GM03348 (cell line): ENCODE data around the gene USP31.
A peak's percentile ranks its signal among the peaks of the same experiment; 100 is the strongest.
"Not testable (repeated sequence)": the region's sequence is repeated elsewhere in the genome, so short reads cannot be mapped to it uniquely, and the experiment has no call there.

Experiments
- DNase-seq: peaks from one replicate; pipeline ENCODE4 v3.0.0; 2012; ENCODE audit warnings: low spot score

USP31 gene

DNA sequence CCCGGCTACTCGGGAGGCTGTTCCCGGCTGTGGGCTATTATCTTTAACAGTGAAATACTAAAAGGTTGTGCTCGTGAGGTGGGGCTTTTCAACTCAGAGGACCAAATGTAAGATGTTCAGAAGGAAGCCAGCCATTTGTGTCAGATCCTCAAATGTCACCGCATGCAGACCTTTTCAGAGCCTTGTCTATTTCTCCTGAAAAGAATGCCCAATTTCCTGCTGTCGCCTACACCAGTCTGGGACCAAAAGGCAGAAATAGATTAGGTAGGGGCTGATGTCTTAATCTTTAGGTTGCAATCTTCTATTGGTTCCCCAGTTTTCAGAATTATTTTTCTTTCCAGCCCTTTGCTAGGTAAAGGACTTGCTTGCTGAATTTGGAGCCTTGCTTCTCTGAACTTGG is 8.9 kb upstream of the USP31 start:
- no peak for DNase-seq

DNA sequence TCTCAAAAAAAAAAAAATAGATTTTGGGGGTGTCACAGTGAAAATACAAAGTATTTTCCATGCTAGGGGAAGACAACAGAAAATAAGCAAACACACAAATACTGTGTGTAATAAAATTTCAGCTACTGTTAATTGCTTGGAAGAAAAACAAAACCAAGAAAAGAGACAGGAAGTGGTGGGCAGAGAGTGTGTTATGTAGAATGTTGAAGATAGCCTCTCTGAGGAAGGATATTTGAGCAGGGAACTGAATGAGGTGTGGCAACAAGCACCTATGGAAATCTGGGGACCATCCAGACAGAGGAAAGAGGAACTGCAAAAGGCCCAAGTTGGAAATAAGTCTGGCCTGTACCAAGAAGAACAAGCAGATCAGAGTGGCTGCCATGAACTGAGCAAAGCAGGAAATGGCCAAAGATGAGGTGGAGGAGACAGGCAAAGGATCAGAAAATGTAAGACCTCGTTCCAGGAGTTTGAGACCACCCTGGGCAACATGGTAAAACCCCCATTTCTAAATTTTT is 7.8 kb upstream of the USP31 start:
- no peak for DNase-seq

DNA sequence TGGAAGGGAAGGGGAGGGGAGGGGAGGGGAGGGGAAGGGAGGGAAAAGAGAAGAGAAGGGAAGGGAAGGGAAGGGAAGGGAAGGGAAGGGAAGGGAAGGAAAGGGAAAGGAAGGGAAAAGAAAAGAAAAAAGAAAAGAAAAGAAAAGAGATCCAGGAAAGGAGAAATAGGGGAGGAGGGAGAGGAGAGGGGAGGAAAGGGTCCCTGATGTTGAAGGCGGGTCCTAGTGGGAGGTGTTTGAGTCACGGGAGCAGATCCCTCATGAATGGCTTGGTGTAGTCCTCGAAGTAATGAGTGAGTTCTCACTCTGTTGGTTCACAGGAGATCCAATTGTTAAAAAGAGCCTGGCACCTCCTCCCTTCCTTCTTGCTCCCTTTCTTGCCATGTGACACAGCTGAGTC is 6.9 kb upstream of the USP31 start:
- DNase-seq = no peak

DNA sequence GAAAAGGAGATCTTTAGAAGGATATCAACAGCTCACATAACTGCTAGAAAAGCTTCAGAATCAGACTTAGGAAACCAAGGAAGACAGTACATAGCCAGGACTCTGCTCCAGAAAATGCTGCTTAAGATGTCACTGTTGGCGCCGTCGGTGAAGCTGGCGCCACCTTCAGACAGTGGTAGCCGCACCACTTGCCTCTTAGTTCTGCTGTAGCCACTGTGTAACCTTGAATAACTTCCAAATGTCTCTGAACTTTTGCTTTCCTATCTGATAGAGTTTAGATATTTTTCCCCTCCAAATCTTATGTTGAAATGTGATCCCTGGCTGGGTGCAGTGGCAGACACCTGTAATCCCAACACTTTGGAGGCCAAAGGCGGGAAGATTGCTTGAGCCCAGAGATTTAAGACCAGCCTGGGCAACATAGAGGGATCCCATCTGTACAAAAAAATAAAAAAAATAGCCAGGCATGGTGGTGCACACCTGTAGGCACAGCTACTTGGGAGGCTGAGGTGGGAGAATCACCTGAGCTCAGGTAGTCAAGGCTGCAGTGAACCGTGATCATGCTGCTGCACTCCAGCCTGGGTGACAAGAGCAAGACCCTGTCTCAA is 6.3 kb upstream of the USP31 start:
- no peak for DNase-seq

DNA sequence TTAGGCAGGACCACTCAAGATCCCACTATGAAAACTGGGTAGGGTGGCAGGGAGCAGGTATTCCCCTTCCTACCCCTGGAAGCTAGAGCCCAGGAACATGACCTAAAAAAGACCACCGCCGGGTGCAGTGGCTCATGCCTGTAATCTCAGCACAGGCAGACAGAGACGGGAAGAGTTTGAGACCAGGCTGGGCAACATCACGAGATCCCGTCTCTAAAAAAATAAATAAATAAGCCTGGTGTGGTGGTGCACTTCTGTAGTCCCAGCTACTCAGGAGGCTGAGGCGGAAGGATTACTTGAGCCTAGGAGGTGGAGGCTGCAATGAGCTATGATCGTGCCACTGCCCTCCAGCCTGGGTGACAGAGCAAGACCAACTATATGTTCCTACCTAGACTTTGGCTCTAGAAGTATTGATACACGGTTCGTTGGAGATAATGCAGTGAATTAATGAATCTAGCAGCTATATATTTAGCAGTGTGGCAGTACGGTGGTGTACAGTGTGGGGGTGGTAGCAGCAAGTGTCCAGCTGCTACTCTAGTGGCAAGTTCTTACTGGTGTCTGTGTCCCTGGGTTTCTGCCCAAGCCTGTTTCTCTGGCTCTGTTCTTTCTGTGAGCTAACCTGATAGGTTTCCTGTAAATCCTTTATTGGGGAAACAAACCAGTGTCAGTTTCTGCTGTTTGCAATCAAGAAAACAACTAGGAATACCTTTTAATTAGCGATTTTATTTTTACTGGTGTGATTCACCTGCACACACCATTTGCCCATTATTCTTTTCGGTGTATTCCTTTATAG is 3.3 kb upstream of the USP31 start:
- no peak for DNase-seq

DNA sequence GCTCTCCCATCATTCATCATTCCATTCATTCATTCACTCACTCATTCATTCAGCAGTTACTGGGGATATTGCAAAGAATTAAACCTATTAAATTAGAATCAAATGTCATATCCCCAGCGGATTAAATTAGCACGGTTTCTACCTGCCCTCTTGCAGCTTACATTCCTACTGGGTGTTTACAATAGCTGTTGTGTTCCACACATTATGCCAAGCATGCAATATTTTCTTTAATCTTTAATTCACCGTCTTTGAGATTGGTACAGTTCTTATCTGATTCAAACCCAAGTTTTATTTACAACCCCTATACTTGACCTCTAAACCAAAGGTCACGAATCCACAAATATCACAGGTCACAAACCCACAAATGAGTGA is 727 bp upstream of the USP31 start:
- no peak for DNase-seq

DNA sequence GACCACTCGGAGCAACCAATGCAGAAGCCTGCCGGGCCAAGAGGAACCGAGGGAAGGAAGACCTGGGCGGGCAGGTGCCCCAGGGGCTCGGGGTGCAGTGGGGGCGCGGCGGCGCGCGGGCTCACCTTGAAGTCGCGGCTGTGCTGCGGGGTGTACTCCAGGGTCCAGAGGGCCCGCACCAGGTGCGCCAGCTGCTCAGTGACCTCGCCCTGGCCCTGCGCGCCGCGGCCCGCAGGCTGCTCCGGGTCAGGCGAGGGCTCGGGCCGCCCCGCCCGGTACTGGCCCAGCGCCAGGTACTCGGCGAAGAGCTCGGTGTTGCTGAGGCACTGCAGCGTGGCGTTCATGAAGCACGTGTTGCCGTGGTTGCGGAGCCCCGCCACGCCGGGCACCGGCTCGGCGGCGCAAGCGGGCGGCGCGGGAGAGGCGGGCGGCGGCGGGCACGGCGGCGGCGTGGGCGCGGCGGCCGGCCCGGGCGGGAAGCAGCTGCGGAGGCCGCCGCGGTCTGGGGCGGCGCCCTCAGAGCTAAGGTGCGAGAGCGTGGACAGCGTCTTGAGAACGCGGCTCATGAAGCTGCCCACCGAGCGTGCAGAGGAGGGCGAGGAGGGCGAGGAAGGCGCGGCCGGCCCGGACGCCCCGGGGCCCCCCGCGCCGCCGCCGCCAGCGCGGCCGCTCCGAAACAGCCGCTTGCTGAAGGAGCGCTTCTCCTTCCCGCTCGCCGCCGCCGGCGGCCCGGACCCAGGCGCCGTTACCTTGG is 562 bp downstream of the USP31 start:
- DNase-seq = peak; percentile 76

DNA sequence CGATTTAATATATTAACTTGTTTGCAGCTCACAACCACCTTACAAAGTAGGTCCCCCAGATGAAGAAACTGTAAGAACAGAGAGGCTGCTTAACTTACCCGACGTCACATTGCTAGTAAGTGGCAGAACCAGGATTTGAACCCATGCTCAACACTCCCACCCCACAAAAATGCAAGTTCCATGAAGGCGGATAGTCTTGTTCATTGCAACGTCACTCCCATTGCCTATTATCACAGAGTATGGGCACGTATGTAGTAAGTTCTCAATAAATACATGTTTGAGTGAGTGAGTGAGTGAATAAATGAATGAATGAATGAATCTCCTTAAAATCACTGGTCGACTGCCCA is 1.1 kb downstream of the USP31 start:
- DNase-seq = no peak

DNA sequence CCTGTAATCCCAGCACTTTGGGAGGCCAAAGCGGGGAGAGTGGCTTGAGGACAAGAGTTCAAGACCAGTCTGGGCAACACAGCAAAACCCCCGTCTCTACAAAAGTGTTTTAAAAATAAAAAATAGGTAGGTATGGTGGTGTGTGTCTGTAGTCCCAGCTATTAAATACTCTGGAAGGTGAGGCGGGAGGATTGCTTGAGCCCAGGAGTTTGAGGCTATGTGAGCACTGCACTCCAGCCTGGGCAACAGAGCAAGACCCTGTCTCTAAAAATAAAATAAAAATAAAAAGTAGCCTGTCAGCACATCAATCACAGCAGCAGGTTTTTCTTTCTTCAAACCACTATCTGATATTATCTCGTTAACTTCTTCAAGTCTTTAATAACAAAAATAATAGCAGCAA is 1.6 kb downstream of the USP31 start:
- no peak for DNase-seq

DNA sequence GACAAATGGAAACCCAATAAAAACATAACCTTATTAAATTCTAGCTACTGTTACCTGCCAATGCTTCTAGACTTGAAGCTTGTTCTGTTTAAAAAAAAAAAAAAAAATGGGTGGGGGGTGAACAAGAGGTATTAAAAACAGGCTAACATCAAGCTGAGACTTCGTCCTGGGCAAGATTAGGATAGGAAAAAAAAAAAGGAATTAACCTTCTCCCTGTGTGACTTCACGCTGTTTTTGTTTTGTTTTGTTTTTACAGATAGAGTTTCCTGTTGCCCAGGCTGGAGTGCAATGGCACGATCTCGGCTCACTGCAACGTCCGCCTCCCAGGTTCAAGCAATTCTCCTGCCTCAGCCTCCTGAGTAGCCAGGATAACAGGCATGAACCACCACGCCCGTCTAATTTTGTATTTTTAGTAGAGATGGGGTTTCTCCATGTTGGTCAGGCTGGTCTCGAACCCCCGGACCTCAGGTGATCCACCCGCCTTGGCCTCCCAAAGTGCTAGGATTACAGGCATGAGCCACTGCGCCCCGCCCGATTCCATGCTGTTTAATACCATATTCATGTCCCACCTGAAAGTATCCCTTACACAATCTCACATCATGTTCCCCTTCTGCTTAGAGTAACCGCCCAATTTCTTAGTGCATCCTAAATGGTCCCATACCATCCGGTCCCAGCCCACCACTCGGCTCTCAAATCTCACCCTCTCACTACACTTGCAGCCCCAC is 2.2 kb downstream of the USP31 start:
- no peak for DNase-seq

DNA sequence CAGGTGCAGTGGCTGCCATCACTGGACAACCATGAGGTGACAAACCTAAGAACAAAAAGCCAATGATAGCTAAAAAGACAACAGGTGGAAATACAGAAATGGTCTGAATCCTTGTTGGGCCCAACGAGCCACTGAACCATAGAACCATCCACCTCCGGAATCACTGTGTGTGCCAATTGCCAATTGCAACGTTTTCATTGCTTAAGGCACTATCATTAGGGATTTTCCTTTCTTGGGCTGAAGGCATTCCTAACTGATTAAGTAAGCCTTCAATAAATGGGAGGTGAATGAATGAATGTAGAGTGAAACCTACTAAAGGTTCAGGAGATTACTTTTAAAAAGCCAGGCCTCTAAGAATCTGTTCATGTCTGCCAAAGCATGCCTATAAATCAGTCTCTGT is 3.6 kb downstream of the USP31 start:
- DNase-seq = peak; percentile 41

DNA sequence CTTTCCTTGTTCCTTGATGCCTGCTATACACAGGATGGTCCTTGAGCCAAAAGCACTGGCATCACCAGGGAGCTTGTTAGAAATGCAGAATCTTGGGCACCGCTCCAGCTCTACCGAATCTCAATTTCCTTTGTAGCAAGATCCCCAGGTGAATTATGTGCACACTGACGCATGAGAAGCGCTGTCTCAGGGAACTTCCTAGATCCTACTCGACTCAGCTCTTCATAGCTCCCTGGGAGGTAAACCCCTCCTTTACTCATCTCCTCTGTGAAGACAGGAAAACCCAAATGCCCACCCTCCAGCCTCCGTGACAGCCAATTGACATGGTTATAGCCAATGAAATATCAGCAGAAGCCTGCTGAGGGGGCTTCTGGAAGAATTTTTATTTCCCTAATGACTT is 4.1 kb downstream of the USP31 start:
- DNase-seq = no peak

DNA sequence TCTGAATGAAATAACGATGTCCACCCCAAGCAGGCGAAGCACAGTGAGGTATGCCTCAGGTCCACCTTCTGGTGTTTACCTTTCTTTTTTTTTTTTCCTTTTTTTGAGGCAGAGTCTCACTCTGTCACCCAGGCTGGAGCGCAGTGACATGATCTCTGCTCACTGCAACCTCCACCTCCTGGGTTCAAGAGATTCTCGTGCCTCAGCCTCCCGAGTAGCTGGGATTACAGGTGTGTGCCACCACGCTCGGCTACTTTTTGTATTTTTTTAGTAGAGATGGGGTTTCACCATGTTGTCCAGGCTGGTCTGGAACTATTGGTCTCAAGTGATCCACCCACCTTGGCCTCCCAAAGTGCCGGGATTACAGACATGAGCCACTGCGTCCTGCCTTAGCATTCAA is 4.9 kb downstream of the USP31 start:
- DNase-seq = not testable (repeated sequence)

DNA sequence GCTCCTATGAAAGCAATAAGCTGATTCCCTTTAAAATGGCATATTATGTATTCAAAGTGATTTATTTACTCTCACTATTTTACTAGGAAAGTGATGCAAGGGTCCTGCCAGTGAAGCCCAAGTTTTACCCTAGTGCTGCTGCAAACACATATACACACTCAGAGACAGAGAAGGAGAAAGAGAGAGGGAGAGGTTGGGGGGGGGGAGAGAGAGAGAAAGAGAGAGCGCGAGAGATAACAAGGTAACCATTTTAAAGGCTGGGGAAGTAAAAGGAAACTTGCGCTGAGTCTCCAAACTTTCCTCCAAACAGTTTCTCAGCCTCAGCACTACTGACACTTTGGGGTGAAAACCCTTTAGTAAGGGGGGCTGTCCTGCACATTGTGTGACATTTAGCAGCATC is 5.9 kb downstream of the USP31 start:
- DNase-seq = no peak

DNA sequence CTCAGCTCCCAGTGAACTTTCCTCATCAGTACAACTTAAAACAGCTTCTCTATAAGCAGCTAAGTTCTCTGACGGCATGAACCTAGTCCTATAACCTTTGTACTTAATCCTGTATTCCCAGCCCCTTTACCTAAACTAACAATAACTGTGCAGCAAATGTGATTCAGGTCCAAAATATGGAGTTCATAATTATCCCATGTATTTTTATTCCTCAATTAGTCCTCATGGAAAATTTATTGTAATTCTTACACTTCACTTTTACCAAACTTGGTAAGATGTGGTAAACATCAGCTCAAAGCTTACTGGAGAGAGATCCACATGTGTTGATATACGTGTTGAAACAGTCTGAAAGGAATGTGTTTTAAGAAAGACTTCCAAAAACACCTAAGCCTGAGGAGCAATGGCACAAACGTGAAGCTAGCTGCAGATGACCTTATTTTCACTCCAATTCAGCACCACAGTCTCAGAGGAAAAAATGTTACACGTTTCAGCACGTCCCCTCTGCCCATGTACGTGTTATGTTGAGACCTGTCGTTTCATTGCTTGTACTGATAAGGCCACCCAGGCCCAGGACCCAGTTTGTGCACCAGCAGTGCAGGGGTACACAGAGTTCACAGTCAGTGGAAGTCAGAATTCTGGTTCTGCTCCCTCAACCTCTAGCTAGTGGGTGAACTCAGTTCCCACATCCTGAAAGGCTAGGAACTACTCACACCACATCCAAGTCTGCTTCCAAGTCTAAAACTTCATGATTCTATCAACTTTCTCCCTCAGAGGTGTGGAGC is 7.1 kb downstream of the USP31 start:
- DNase-seq = no peak

DNA sequence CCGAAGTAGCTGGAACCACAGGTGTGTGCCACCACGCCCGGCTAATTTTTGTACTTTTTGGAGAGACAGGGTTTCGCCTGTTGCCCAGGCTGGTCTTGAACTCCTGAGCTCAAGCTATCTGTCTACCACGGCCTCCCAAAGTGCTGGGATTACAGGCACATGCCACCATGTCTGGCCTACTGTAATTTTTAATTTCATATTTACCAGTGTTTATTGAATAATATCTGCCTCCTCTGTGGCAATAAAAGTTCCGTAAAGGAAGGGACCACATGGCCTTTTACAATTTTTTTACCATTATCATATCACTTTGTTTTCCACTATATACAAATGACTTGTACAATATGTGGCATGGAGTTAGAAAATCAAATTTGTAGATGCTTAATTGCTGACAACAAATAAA is 7.8 kb downstream of the USP31 start:
- DNase-seq = no peak

DNA sequence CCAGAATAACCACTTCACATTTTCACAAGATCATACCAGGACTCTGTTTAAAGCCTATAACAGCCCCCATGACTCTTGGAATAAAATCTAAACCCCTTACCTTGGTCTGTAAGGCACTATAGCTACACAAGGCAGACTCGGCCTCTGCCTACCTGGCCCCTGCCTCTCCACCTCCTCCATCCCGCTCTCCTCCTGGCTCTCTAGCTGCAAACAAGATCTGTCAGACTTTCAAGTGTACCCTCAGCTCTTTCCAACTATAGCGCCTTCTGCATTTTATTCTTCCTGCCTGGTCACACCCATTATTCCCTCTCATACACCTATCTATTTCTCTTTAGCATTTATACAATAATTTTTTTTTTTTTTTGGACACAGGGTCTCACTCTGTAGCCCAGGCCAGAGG is 8.2 kb downstream of the USP31 start:
- no peak for DNase-seq

DNA sequence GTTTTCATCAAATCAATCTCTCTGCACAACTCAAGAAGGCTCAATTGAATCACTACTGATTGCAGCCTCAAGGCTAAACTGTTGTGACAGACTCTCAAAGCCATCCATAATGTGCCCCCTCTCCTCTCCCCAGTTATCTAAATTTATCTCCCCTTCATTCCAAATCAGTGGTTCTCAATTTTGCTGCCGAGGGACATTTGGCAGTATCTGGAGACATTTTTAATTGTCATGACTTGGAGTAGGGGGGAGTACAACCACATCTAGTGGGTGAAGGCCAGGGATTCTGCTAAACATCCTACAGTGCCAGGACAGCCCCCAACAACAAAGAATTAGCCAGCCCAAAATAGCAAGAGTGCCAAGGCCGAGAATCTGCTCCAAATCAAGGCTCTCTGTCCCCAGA is 9.1 kb downstream of the USP31 start:
- no peak for DNase-seq

DNA sequence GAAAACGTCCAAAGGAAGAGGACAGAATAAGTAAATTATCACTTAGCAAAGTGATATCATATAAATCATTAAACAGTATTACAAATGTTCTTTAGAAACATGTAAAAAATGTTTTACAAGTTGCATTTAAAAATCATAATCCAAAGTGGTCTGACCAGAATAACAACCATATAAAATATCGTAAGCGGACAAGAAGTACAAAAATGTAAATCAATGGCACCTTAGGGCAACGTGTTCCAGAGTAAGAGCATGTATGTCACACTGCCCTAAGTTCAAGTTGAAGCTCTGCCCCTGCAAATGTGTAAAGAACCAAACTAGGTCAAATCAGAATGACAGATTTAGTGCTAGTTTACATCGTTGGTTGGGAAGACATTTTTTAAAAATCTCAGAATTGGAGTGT is 11.4 kb downstream of the USP31 start:
- DNase-seq = no peak

DNA sequence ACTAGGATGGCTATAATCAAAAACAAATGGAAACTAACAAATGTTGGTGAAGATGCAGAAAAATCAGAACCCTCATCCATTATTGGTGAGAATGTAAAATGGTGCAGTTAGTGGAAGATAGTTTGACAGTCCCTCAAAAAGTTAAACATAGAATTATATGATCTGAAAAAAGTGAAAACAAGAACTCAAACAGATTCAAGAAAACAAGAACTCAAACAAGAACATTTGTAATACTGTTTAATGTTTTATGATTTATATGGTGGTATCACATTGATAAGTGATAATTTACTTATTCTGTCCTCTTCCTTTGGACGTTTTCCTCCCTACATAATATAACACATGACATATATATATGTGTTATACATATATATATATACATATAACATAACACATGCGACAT is 12.0 kb downstream of the USP31 start:
- no peak for DNase-seq

DNA sequence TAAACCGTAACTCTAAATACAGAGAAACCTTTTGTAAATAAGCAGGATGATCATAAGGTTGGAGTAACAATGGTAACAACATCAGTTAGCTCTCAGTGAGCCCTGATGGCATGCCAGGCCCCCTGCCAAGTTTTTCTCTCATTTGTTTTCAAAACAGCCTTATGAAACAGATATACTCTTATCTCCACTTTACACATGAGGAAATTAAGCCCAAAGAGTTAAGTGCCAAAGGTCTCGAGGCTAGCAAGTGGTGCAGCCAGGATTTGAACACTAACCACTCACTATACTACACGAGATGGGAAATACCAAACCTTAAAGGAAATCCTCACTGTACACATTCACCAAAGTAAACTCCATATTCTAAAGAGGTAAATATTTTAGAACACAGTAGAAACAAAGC is 15.0 kb downstream of the USP31 start:
- no peak for DNase-seq
